HG02571 (cell line): ENCODE measurements around the gene TKTL2.

Experiments
- ATAC-seq: cut with Tn5 transposase; IDR thresholded peaks from one replicate; pipeline ENCODE4 v1.9.1; 2021; ENCODE audit warnings: mild to moderate bottlenecking, moderate library complexity; ENCODE audit not compliant: unreplicated experiment

Gene TKTL2

GRCh38 chr4:163473576-163473975, at the start of gene TKTL2:
TKTL2 (minus strand) TSS chr4:163473754; CDS start chr4:163473734, 20 bp downstream.
- no peak for ATAC-seq

- ATAC-seq, result no peak
These were observed 41.6 kb upstream of the TKTL2 start for GRCh38 chr4:163515198-163515597.

- no peak for ATAC-seq
These were observed 31.8 kb upstream of the TKTL2 start for GRCh38 chr4:163505374-163505773.

- ATAC-seq, result no peak
These were observed 27.0 kb upstream of the TKTL2 start for GRCh38 chr4:163500586-163500985.

- no peak for ATAC-seq
These were observed 22.3 kb upstream of the TKTL2 start for GRCh38 chr4:163495900-163496299.

- ATAC-seq, result peak; percentile 80
These were observed 21.0 kb upstream of the TKTL2 start, which contains the start of gene TMA16 for GRCh38 chr4:163494360-163495241. TMA16 (plus strand) TSS chr4:163494690; CDS start chr4:163494802, 112 bp downstream.

GRCh38 chr4:163493643-163494359, 20.2 kb upstream of the TKTL2 start:
- ATAC-seq, result peak; percentile 16

- no peak for ATAC-seq
These were observed 19.5 kb upstream of the TKTL2 start for GRCh38 chr4:163492951-163493504.

- ATAC-seq, result no peak
These were observed 16.4 kb upstream of the TKTL2 start for GRCh38 chr4:163489929-163490328.

GRCh38 chr4:163486321-163486720, 12.8 kb upstream of the TKTL2 start:
- ATAC-seq, result no peak

GRCh38 chr4:163485589-163485988, 12.0 kb upstream of the TKTL2 start:
- no peak for ATAC-seq

GRCh38 chr4:163484906-163485305, 11.4 kb upstream of the TKTL2 start:
- ATAC-seq, result peak; percentile 50

GRCh38 chr4:163482190-163482589, 8.6 kb upstream of the TKTL2 start:
- peak; percentile 57 for ATAC-seq

- no peak for ATAC-seq
These were observed 3.3 kb upstream of the TKTL2 start for GRCh38 chr4:163476761-163477438.

- no peak for ATAC-seq
These were observed 473 bp upstream of the TKTL2 start for GRCh38 chr4:163474027-163474426.

- ATAC-seq, result no peak
These were observed 424 bp downstream of the TKTL2 start for GRCh38 chr4:163473130-163473529.

GRCh38 chr4:163470391-163470790, 3.2 kb downstream of the TKTL2 start:
- ATAC-seq, result no peak

- ATAC-seq, result no peak
These were observed 6.3 kb downstream of the TKTL2 start for GRCh38 chr4:163467082-163467770.

GRCh38 chr4:163462556-163462955, 11.0 kb downstream of the TKTL2 start:
- no peak for ATAC-seq

- no peak for ATAC-seq
These were observed 24.9 kb downstream of the TKTL2 start for GRCh38 chr4:163448540-163449203.
